ENCODE measurements around the gene KCNH5. TPM values are rescaled to one million over a fixed set of nuclear protein-coding genes. Genes with fewer than 3 reads are reported as not detected.

Gene KCNH5, protein sequence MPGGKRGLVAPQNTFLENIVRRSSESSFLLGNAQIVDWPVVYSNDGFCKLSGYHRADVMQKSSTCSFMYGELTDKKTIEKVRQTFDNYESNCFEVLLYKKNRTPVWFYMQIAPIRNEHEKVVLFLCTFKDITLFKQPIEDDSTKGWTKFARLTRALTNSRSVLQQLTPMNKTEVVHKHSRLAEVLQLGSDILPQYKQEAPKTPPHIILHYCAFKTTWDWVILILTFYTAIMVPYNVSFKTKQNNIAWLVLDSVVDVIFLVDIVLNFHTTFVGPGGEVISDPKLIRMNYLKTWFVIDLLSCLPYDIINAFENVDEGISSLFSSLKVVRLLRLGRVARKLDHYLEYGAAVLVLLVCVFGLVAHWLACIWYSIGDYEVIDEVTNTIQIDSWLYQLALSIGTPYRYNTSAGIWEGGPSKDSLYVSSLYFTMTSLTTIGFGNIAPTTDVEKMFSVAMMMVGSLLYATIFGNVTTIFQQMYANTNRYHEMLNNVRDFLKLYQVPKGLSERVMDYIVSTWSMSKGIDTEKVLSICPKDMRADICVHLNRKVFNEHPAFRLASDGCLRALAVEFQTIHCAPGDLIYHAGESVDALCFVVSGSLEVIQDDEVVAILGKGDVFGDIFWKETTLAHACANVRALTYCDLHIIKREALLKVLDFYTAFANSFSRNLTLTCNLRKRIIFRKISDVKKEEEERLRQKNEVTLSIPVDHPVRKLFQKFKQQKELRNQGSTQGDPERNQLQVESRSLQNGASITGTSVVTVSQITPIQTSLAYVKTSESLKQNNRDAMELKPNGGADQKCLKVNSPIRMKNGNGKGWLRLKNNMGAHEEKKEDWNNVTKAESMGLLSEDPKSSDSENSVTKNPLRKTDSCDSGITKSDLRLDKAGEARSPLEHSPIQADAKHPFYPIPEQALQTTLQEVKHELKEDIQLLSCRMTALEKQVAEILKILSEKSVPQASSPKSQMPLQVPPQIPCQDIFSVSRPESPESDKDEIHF
- 8.7 TPM for total RNA-seq

DNA sequence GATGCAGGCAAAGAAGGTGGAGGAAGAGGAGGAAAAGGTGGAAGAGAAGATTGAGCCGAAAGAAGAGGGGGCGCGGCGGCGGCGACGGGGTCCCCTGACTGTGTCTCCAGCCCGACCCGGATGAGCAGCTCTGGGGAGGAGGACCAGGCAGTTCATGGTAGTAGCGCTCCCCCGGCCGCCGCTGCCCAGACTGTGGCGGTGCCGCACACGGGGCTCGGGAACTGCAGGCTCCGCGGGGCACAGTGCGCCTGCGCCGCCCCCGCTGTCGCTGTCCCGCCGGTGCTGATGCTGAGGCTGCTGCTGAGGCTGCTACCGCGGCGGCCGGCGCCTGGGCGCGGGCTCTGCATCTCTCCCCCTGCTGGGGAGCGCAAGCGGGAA is at the start of gene KCNH5:
KCNH5 (minus strand) TSS at position 225 of the 378 bp plus-strand sequence. CDS start 272 bp downstream, outside the sequence.

Other genes starting within 250 kb of the KCNH5 start
- gene RHOJ, start 159.0 kb upstream of the KCNH5 start, total RNA-seq, result 13.7 TPM

Measured in camera-type eye (tissue), 1 donor.